ENCODE data around the gene ADGRA1. TPM values are rescaled to one million over a fixed set of nuclear protein-coding genes. Genes with fewer than 3 reads are reported as not detected.

ADGRA1 gene
- total and polyA plus RNA-seq, 7 donors, result under 0.01 to 0.28 (median 0.08) TPM; not detected in 3

- DNase-seq, result no peak
- Histone ChIP-seq H3K9me3 (no peaks in the 10 kb centered on the region), H3K27me3 (peaks cover 36 to 67% (median 57%) of the 10 kb centered on the region in 3 donors), H3K4me1 (peaks cover 0 to 13% (median 10%) of the 10 kb centered on the region in 4 donors), H3K4me3 (no peak overlapping the region), H3K36me3 (no peaks in the 10 kb centered on the region), H3K27ac (no peak overlapping the region)
- intact Hi-C loops (cut with DNase I), result no loop called here
- TF ChIP-seq POLR2AphosphoS5 (IDR thresholded peaks at IDR 0.05) (no peak), EP300 (IDR thresholded peaks at IDR 0.05) (no peak), CTCF (IDR thresholded peaks at IDR 0.05) (no peak), POLR2A (IDR thresholded peaks at IDR 0.05) (no peak)
- 73 to 79% methylated on average over 13 of the region's 13 CpGs for WGBS, 2 donors
Measured at GRCh38 chr10:133090101-133090500, 2.4 kb downstream of the ADGRA1 start.

- Histone ChIP-seq H3K27ac (no peak overlapping the region), H3K36me3 (no peaks in the 10 kb centered on the region), H3K9me3 (no peaks in the 10 kb centered on the region), H3K27me3 (peaks cover 36 to 67% (median 51%) of the 10 kb centered on the region in 3 donors), H3K4me3 (no peak overlapping the region), H3K4me1 (peaks cover 0 to 13% (median 10%) of the 10 kb centered on the region in 4 donors)
- intact Hi-C loops (cut with DNase I), result no loop called here
- TF ChIP-seq EP300 (IDR thresholded peaks at IDR 0.05) (no peak), CTCF (IDR thresholded peaks at IDR 0.05) (no peak), POLR2A (IDR thresholded peaks at IDR 0.05) (no peak), POLR2AphosphoS5 (IDR thresholded peaks at IDR 0.05) (no peak)
- DNase-seq, result no peak
- 74 to 81% methylated on average over 7 of the region's 7 CpGs for WGBS, 2 donors
Measured at GRCh38 chr10:133090654-133091053, 2.9 kb downstream of the ADGRA1 start.

GRCh38 chr10:133091316-133091715 is 3.6 kb downstream of the ADGRA1 start:
- Histone ChIP-seq H3K4me3 (no peak overlapping the region), H3K36me3 (no peaks in the 10 kb centered on the region), H3K9me3 (no peaks in the 10 kb centered on the region), H3K27me3 (peaks cover 33 to 67% (median 46%) of the 10 kb centered on the region in 3 donors), H3K27ac (no peak overlapping the region), H3K4me1 (peaks cover 0 to 13% (median 10%) of the 10 kb centered on the region in 4 donors)
- 84% methylated on average over 10 of the region's 10 CpGs for WGBS, 2 donors
- intact Hi-C loops (cut with DNase I), result no loop called here
- TF ChIP-seq CTCF (IDR thresholded peaks at IDR 0.05) (no peak), POLR2AphosphoS5 (IDR thresholded peaks at IDR 0.05) (no peak), EP300 (IDR thresholded peaks at IDR 0.05) (no peak), POLR2A (IDR thresholded peaks at IDR 0.05) (no peak)
- DNase-seq, result no peak

- TF ChIP-seq CTCF (IDR thresholded peaks at IDR 0.05), result no peak
- TF ChIP-seq EP300 (IDR thresholded peaks at IDR 0.05), result no peak
- no peak for TF ChIP-seq POLR2AphosphoS5 (IDR thresholded peaks at IDR 0.05)
- no peak for TF ChIP-seq POLR2A (IDR thresholded peaks at IDR 0.05)
- Histone ChIP-seq H3K27me3 (peaks cover 17 to 66% (median 37%) of the 10 kb centered on the region in 3 donors), H3K27ac (no peak overlapping the region), H3K36me3 (no peaks in the 10 kb centered on the region), H3K9me3 (no peaks in the 10 kb centered on the region), H3K4me1 (peaks cover 0 to 4% (median 2%) of the 10 kb centered on the region in 4 donors), H3K4me3 (no peak overlapping the region)
- DNase-seq, result no peak
- intact Hi-C loops (cut with DNase I), result no loop called here
- WGBS, 2 donors, result 84 to 85% methylated on average over 15 of the region's 15 CpGs
Measured at GRCh38 chr10:133093291-133093690, 5.6 kb downstream of the ADGRA1 start.

- no peak for DNase-seq
- H3K9me3 ChIP-seq, result no peaks in the 10 kb centered on the region
- H3K4me3 ChIP-seq, result no peak overlapping the region
- H3K27ac ChIP-seq, result no peak overlapping the region
- TF ChIP-seq EP300 (IDR thresholded peaks at IDR 0.05) (no peak), CTCF (IDR thresholded peaks at IDR 0.05) (no peak), POLR2AphosphoS5 (IDR thresholded peaks at IDR 0.05) (no peak), POLR2A (IDR thresholded peaks at IDR 0.05) (no peak)
- WGBS, 2 donors, result 83 to 89% methylated on average over 22 of the region's 22 CpGs
- intact Hi-C loops (cut with DNase I), result no loop called here
- H3K4me1 ChIP-seq, result no peaks in the 10 kb centered on the region
- H3K36me3 ChIP-seq, result no peaks in the 10 kb centered on the region
- H3K27me3 ChIP-seq, result peaks cover 7 to 65% (median 37%) of the 10 kb centered on the region in 3 donors
Measured at GRCh38 chr10:133094286-133094685, 6.6 kb downstream of the ADGRA1 start.

All from sigmoid colon (tissue), 7 donors.